HG03159 (cell line): ENCODE measurements around the gene GDF11.

Experiments
- ATAC-seq: cut with Tn5 transposase; IDR thresholded peaks from one replicate; pipeline ENCODE4 v1.9.1; 2021; ENCODE audit warnings: mild to moderate bottlenecking, moderate library complexity; ENCODE audit not compliant: unreplicated experiment

Gene GDF11

GRCh38 chr12:55706568-55707218 is 36.2 kb upstream of the GDF11 start:
- no peak for ATAC-seq

GRCh38 chr12:55707219-55707671 is 35.7 kb upstream of the GDF11 start:
- ATAC-seq, result no peak

- ATAC-seq, result no peak
Observed at GRCh38 chr12:55707841-55708694, 34.9 kb upstream of the GDF11 start, which contains the start of gene ITGA7. Gene ITGA7 (minus strand): TSS chr12:55707904. CDS start chr12:55707682, 222 bp downstream.

- no peak for ATAC-seq
Observed at GRCh38 chr12:55708695-55709233, 34.2 kb upstream of the GDF11 start.

GRCh38 chr12:55711786-55712553 is 31.0 kb upstream of the GDF11 start:
- ATAC-seq, result no peak

GRCh38 chr12:55712700-55713415 is 30.1 kb upstream of the GDF11 start:
- no peak for ATAC-seq

GRCh38 chr12:55713721-55714120 is 29.2 kb upstream of the GDF11 start:
- no peak for ATAC-seq

GRCh38 chr12:55715169-55715764 is 27.7 kb upstream of the GDF11 start:
- no peak for ATAC-seq

- ATAC-seq, result peak; percentile 92
Observed at GRCh38 chr12:55715833-55716581, 26.9 kb upstream of the GDF11 start, which contains the start of gene BLOC1S1. Gene BLOC1S1 (plus strand): TSS chr12:55716046. CDS start chr12:55716052, 6 bp downstream.

GRCh38 chr12:55716582-55716957 is 26.4 kb upstream of the GDF11 start:
- ATAC-seq, result peak; percentile 0

- no peak for ATAC-seq
Observed at GRCh38 chr12:55717011-55718007, 25.6 kb upstream of the GDF11 start.

- no peak for ATAC-seq
Observed at GRCh38 chr12:55718015-55718414, 24.9 kb upstream of the GDF11 start.

- no peak for ATAC-seq
Observed at GRCh38 chr12:55718624-55719275, 24.2 kb upstream of the GDF11 start.

- ATAC-seq, result no peak
Observed at GRCh38 chr12:55719371-55719770, 23.6 kb upstream of the GDF11 start.

- ATAC-seq, result no peak
Observed at GRCh38 chr12:55720071-55720564, 22.8 kb upstream of the GDF11 start, which contains the start of gene RDH5. Gene RDH5 (plus strand): TSS chr12:55720393. CDS start chr12:55721185, 792 bp downstream.

- ATAC-seq, result no peak
Observed at GRCh38 chr12:55720894-55721444, 22.0 kb upstream of the GDF11 start.
